Ovary (tissue), 9 donors: ENCODE results near the gene SDF2L1. TPM values are rescaled to one million over a fixed set of nuclear protein-coding genes. Genes with fewer than 3 reads are reported as not detected.
A peak's percentile ranks its signal among the peaks of the same experiment; 100 is the strongest.

Experiments
- DNase-seq, 5 donors: peaks; one replicate each; pipeline ENCODE4 v3.0.0-alpha.2; 2019 to 2020
- H3K27ac ChIP-seq, 2 donors: fragments of 200-600 bp; one replicate each; pipeline versions ENCODE4 v1.5.1 to v1.8.0; 2019 to 2022
- H3K27me3 ChIP-seq: fragments of 200-600 bp; one replicate; pipeline ENCODE4 v1.8.0; 2022
- H3K36me3 ChIP-seq: fragments of 200-600 bp; sonication (generic); one replicate; pipeline ENCODE4 v1.5.1; 2019
- H3K4me1 ChIP-seq: one replicate; pipeline ENCODE4 v1.8.1; 2013; ENCODE audit warnings: mild to moderate bottlenecking, moderate library complexity; ENCODE audit not compliant: insufficient read depth
- H3K4me3 ChIP-seq: fragments of 200-600 bp; sonication (generic); one replicate; pipeline ENCODE4 v1.5.1; 2017
- H3K9me3 ChIP-seq, 2 donors: fragments of 200-600 bp in 1 of 2; sonication (generic) in 1 of 2; one replicate each; pipeline versions ENCODE4 v1.5.1 to v1.8.1; 2013 to 2019; ENCODE audit warnings: mild to moderate bottlenecking in 1 of 2, moderate library complexity in 1 of 2
- EP300 ChIP-seq: sonication (generic); formaldehyde crosslinking; IDR thresholded peaks from one replicate; pipeline ENCODE4 v1.6.1; 2017; ENCODE audit warnings: antibody characterized with exemption
- POLR2A ChIP-seq: fragments of 450-650 bp; IDR thresholded peaks from one replicate; pipeline ENCODE4 v1.6.1; 2017; ENCODE audit warnings: antibody characterized with exemption, mild to moderate bottlenecking, moderate library complexity
- WGBS, 3 donors: extraction: QIAGEN DNeasy Blood & Tissue Kit in 1 of 3; methylation state at CpG; one replicate each; pipeline versions ENCODE4 v1.1.5 to v1.1.7; 2013 to 2017; 5-methylcytosine and 5-hydroxymethylcytosine counted together
- intact Hi-C, 4 donors: fragments of 100-400 bp; cut with DNase I; formaldehyde crosslinking; loops; one replicate each; pipeline versions ENCODE4 v1.11.0 to v1.15.1; 2022 to 2023
- polyA plus RNA-seq, 2 donors: library from polyadenylated mRNA; stranded (reverse); fragments of 200-250 nt in 1 of 2; fragments of 350-450 nt in 1 of 2; fragmentation: Illumina TruSeq in 1 of 2; extraction: RNeasy Lipid Tissue Mini Kit (QIAGEN cat#74804) in 1 of 2; gene quantifications; one replicate each; pipeline ENCODE4 v1.2.3, GENCODE V29; 2013 to 2014
- total RNA-seq, 7 donors: library from RNA; depleted of rRNA in 2 of 7; stranded (reverse); fragments of >200 nt in 2 of 7; fragmentation: NEBNext Ultra II Directional in 3 of 7; extraction: Animal tissue kit (Norgen Biotek cat#: 25700) in 3 of 7; gene quantifications; one replicate each; pipeline versions ENCODE4 v1.1.0 to v1.2.4, GENCODE V29; 2016 to 2023
- TF ChIP-seq, protein P1 (sequence below), 3 donors: fragments of 450-650 bp in 2 of 3; fragments of 200-600 bp in 1 of 3; IDR thresholded peaks; one replicate each; pipeline versions ENCODE4 v1.5.1 to v1.8.0; 2016 to 2022; ENCODE audit warnings: antibody characterized with exemption in 3 of 3, mild to moderate bottlenecking in 1 of 3
- donor health status: DM: no; HTN: no; CAD: no; lungs with moderate emphysema.
- donor health status: DM: no; HTN: no; CAD: no.
- donor health status: Bipolar disorder and iron deficiency.
- donor health status: DM: yes; HTN: yes; CAD: no.
- donor health status: DM: no; HTN: no; CAD: no.
- donor health status: DM: yes; HTN: yes; CAD: no.

The SDF2L1 gene
- total and polyA plus RNA-seq, 9 donors = 2.1 to 30.4 (median 15.9) TPM

DNA sequence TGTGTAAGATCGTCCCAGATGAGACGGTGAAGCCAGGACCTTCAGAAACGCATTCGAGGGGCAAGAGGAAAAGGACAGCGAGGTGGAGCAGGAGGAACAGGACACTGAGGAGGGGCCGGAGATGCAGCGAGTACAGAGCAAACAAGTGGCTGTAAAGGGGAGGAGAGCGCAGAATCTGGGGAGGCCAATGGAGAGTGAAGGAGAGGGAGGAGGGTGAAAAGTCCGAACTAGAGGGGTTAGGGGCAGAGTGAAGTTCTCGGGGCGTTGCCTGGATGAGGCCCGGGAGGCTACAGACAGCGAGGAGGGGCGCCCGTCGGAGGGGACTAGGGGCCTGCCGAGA lies 14.9 kb downstream of the SDF2L1 start:
- Histone ChIP-seq H3K4me1 (peaks cover 3% of the 10 kb centered on the region), H3K27ac (no peak overlapping the region), H3K27me3 (no peaks in the 10 kb centered on the region), H3K9me3 (no peaks in the 10 kb centered on the region), H3K4me3 (no peak overlapping the region), H3K36me3 (no peaks in the 10 kb centered on the region)
- no peak for TF ChIP-seq POLR2A
- TF ChIP-seq, protein P1, sequence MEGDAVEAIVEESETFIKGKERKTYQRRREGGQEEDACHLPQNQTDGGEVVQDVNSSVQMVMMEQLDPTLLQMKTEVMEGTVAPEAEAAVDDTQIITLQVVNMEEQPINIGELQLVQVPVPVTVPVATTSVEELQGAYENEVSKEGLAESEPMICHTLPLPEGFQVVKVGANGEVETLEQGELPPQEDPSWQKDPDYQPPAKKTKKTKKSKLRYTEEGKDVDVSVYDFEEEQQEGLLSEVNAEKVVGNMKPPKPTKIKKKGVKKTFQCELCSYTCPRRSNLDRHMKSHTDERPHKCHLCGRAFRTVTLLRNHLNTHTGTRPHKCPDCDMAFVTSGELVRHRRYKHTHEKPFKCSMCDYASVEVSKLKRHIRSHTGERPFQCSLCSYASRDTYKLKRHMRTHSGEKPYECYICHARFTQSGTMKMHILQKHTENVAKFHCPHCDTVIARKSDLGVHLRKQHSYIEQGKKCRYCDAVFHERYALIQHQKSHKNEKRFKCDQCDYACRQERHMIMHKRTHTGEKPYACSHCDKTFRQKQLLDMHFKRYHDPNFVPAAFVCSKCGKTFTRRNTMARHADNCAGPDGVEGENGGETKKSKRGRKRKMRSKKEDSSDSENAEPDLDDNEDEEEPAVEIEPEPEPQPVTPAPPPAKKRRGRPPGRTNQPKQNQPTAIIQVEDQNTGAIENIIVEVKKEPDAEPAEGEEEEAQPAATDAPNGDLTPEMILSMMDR (IDR thresholded peaks at IDR 0.05) = no peak
- TF ChIP-seq EP300 = no peak
- intact Hi-C loops = no loop called here
- WGBS, 3 donors = 14 to 21% (median 18%) methylated on average over 17 of the region's 17 CpGs
- no peak for DNase-seq

DNA sequence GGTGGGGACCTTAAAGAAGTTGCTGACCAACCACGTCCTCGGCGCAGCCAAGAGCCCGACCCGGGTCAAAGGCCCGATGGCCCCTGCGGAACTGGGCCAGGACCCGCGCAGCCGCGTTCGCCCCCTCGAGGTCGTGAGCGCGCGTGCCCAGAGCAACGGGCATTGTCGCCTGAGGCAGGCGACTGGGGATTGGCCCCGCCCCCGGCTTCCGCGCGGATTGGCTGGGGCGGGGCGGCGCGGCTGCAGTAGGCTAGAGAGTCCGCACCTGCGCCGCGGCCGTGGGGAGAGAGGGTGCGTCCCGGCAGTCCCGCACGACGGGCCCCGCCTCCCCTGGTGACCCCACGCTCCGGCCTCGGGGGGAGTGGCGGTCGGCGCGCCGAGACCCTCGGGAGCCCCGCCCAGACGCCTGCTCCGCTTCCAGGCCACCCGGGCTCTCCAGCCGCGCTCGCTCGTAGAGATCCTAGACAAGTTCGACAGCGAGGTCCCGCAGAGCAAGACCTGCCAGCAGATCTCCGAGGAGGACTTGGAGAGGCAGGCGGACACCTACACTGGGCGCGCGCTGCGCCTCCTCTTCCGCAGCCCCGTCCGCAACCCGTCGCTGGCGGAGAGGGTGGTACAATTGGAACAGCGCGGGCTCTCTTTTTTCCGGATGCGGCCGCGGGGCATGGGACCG lies 15.4 kb downstream of the SDF2L1 start:
- WGBS, 3 donors = 1% methylated on average over 56 to 79 of the region's 79 CpGs
- no peaks in the 10 kb centered on the region for H3K27me3 ChIP-seq
- intact Hi-C loops = no loop called here
- TF ChIP-seq EP300 (no peak), POLR2A (no peak)
- TF ChIP-seq, protein P1 (IDR thresholded peaks at IDR 0.05) = no peak
- peaks cover 1% of the 10 kb centered on the region for H3K4me1 ChIP-seq
- no peaks in the 10 kb centered on the region for H3K9me3 ChIP-seq
- H3K27ac ChIP-seq = no peak overlapping the region
- H3K4me3 ChIP-seq = peak overlapping the region; percentile 22
- DNase-seq = peak in 2 of 5 donors; percentile 34 to 48
- no peaks in the 10 kb centered on the region for H3K36me3 ChIP-seq

DNA sequence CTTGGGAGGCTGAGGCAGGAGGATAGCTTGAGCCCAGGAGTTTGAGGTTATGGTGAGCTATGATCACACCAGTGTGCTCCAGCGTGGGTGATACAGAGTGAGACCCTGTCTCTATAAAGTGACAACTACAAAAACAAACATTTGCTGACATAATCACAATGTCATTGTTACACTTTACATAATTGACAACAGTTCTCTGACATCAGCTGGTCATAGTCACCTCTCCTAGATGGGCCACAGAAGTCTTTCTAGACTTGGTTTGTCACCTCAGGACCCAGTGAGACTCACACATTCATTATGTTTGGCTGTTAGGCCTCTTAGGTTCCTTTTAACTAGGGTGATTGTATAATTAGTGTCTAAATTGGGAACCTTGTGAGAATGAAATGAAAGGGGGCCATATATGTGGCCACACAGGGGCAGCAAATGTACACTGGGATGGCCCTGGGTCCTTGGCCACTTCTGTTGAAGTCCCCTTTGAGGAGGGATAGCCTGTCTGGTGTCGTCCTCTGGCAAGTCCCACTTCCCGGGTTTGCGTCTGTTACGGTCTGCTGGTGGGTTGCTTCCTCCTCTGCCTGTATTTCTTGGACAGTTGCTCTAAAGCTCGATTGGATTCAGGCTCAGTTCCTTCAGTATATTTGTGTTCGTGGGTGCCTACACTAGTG lies 17.9 kb downstream of the SDF2L1 start:
- WGBS, 3 donors = 74 to 80% (median 78%) methylated on average over 7 of the region's 7 CpGs
- H3K27me3 ChIP-seq = no peaks in the 10 kb centered on the region
- H3K4me3 ChIP-seq = no peak overlapping the region
- H3K4me1 ChIP-seq = no peaks in the 10 kb centered on the region
- H3K27ac ChIP-seq = no peak overlapping the region
- no peaks in the 10 kb centered on the region for H3K9me3 ChIP-seq
- intact Hi-C loops = loop anchor here in 1 of 4 donors (10.0 kb wide), 1 partner anchor 55 kb away; no protein-coding TSS in a partner anchor
- no peak for DNase-seq
- TF ChIP-seq EP300 (no peak), POLR2A (no peak)
- TF ChIP-seq, protein P1 (IDR thresholded peaks at IDR 0.05) = no peak
- H3K36me3 ChIP-seq = no peaks in the 10 kb centered on the region

DNA sequence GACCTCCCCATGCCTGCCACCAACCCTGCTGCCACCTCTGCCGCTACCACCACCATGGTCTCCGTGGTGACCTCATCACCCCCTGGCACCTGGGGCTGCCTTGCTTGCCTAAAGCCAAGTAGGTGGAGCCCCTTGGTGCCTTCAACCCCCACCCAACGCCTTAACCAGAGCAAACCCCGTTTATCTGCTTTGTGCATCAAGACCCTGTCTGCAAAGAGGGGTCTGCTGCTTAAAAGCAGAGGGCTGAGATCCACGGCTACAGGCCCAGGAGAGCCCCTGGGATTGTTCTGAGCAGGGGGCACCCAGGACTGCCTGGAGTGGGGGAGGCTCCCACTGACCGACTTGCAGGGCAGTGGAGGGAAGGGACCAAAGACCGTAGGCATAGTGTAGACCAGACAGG lies 18.8 kb downstream of the SDF2L1 start:
- H3K27me3 ChIP-seq = no peaks in the 10 kb centered on the region
- no peak overlapping the region for H3K4me3 ChIP-seq
- no peaks in the 10 kb centered on the region for H3K4me1 ChIP-seq
- no peak for DNase-seq
- 60 to 81% (median 66%) methylated on average over 7 of the region's 7 CpGs for WGBS, 3 donors
- H3K27ac ChIP-seq = no peak overlapping the region
- intact Hi-C loops = loop anchor here in 1 of 4 donors (10.0 kb wide), 1 partner anchor 56 kb away; no protein-coding TSS in a partner anchor
- no peaks in the 10 kb centered on the region for H3K9me3 ChIP-seq
- H3K36me3 ChIP-seq = no peaks in the 10 kb centered on the region
- TF ChIP-seq, protein P1 (IDR thresholded peaks at IDR 0.05) = no peak
- TF ChIP-seq EP300 (no peak), POLR2A (no peak)
